Kidney glomerular epithelial cell (primary cell): Measurements from ENCODE around the gene TAS2R41.

Experiments used
- DNase-seq: peaks from one replicate; lab custom pipeline; 2025; lab: John Stamatoyannopoulos, UW

TAS2R41 gene

GRCh38 chr7:143477501-143478150, at the start of gene TAS2R41:
TSS of gene TAS2R41 (plus strand) at chr7:143477873. CDS start at chr7:143477873, 0 bp downstream.
- DNase-seq = no peak

GRCh38 chr7:143429770-143430698, 47.6 kb upstream of the TAS2R41 start:
- DNase-seq = no peak

- DNase-seq = no peak
These were observed 46.6 kb upstream of the TAS2R41 start for GRCh38 chr7:143431109-143431508.

GRCh38 chr7:143433759-143434158, 43.9 kb upstream of the TAS2R41 start:
- DNase-seq = no peak

GRCh38 chr7:143434660-143435059, 43.0 kb upstream of the TAS2R41 start:
- DNase-seq = no peak

- DNase-seq = no peak
These were observed 42.4 kb upstream of the TAS2R41 start for GRCh38 chr7:143435266-143435665.

- no peak for DNase-seq
These were observed 41.2 kb upstream of the TAS2R41 start for GRCh38 chr7:143436325-143436946.

GRCh38 chr7:143437578-143437977, 40.1 kb upstream of the TAS2R41 start:
- DNase-seq = no peak

GRCh38 chr7:143439866-143440265, 37.8 kb upstream of the TAS2R41 start:
- DNase-seq = no peak

GRCh38 chr7:143443153-143443552, 34.5 kb upstream of the TAS2R41 start, which contains the start of gene TAS2R60:
TSS of gene TAS2R60 (plus strand) at chr7:143443453. CDS start at chr7:143443453, 0 bp downstream.
- no peak for DNase-seq

- DNase-seq = no peak
These were observed 33.5 kb upstream of the TAS2R41 start for GRCh38 chr7:143444063-143444782.

- no peak for DNase-seq
These were observed 32.9 kb upstream of the TAS2R41 start for GRCh38 chr7:143444785-143445184.

GRCh38 chr7:143447466-143447865, 30.2 kb upstream of the TAS2R41 start:
- DNase-seq = no peak

- DNase-seq = no peak
These were observed 29.2 kb upstream of the TAS2R41 start for GRCh38 chr7:143448429-143448828.

- DNase-seq = no peak
These were observed 27.9 kb upstream of the TAS2R41 start for GRCh38 chr7:143449793-143450192.

- no peak for DNase-seq
These were observed 26.6 kb upstream of the TAS2R41 start for GRCh38 chr7:143451122-143451521.

GRCh38 chr7:143451746-143452145, 25.9 kb upstream of the TAS2R41 start:
- DNase-seq = no peak

GRCh38 chr7:143452495-143452894, 25.2 kb upstream of the TAS2R41 start:
- no peak for DNase-seq

- DNase-seq = no peak
These were observed 23.5 kb upstream of the TAS2R41 start for GRCh38 chr7:143454091-143454680.

- no peak for DNase-seq
These were observed 22.2 kb upstream of the TAS2R41 start for GRCh38 chr7:143455491-143455890.

GRCh38 chr7:143455942-143456341, 21.7 kb upstream of the TAS2R41 start:
- no peak for DNase-seq
